GM12878 (cell line): ENCODE results near the gene ZKSCAN5. TPM values are rescaled to one million over a fixed set of nuclear protein-coding genes. Genes with fewer than 3 reads are reported as not detected.

Experiments used
- ATAC-seq: fragments of 200-7000 bp; cut with Tn5 transposase; 3 replicates; pipeline ENCODE4 v1.9.1; 2020; ENCODE audit warnings: mild to moderate bottlenecking, moderate library complexity
- BruUV-seq: library from RNA; stranded (reverse); fragments of 400-500 nt; replicated peaks from 2 replicates; lab custom pipeline; 2021; lab: Mats Ljungman, UMichigan
- CTCF ChIA-PET: fragments of 300-600 bp; sonication (Branson Sonifier 250); formaldehyde crosslinking; extraction: SDS; loops from one replicate; lab custom pipeline; 2021; ENCODE audit warnings: inconsistent platforms; lab: Yijun Ruan, JAX
- POLR2A ChIA-PET: fragments of 350-600 bp; formaldehyde crosslinking; extraction: SDS; loops from one replicate; lab custom pipeline; 2021; ENCODE audit warnings: inconsistent platforms; lab: Charles Lee
- RAD21 ChIA-PET: fragments of 300-600 bp; sonication (Branson Sonifier 250); formaldehyde crosslinking; loops from one replicate; lab custom pipeline; 2023; ENCODE audit warnings: antibody characterized with exemption; ENCODE audit not compliant: unreplicated experiment; lab: Charles Lee
- SMC1A ChIA-PET: fragments of 300-600 bp; sonication (Branson Sonifier 250); formaldehyde crosslinking; loops from one replicate; lab custom pipeline; 2023; ENCODE audit not compliant: unreplicated experiment, uncharacterized antibody; lab: Charles Lee
- DNase-seq: peaks from one replicate; pipeline ENCODE4 v3.0.0-alpha.2; 2011; ENCODE audit warnings: low read depth, low spot score
- FAIRE-seq: peaks from 3 replicates; lab custom pipeline; 2011; peaks lifted over from hg19 to GRCh38; lab: Jason Lieb, UNC
- H2AFZ ChIP-seq: 2 replicates; pipeline ENCODE4 v1.6.0; 2011; ENCODE audit warnings: low read depth, low read length, control low read depth; ENCODE audit not compliant: control insufficient read depth
- H3K27ac ChIP-seq: 2 replicates; pipeline ENCODE4 v1.5.1; 2011; ENCODE audit warnings: control low read depth; ENCODE audit not compliant: control insufficient read depth, insufficient read depth
- H3K27me3 ChIP-seq, 2 experiments: replicated peaks in 1 of 2; 2 replicates each; pipeline versions ENCODE4 v1.6.0 to v1.6.1; 2011; ENCODE audit warnings: low read length in 1 of 2; ENCODE audit not compliant: control insufficient read depth in 2 of 2, insufficient read depth in 2 of 2
- H3K36me3 ChIP-seq, 2 experiments: 2 replicates each; pipeline ENCODE4 v1.5.1; 2011; ENCODE audit warnings: low read length in 1 of 2; ENCODE audit not compliant: control insufficient read depth in 2 of 2, insufficient read depth in 2 of 2
- H3K4me1 ChIP-seq: 2 replicates; pipeline ENCODE4 v1.6.1; 2011; ENCODE audit warnings: mild to moderate bottlenecking, low read length, moderate library complexity, mixed read lengths; ENCODE audit not compliant: control insufficient read depth, insufficient read depth
- H3K4me2 ChIP-seq: 2 replicates; pipeline ENCODE4 v1.6.0; 2011; ENCODE audit warnings: control low read depth; ENCODE audit not compliant: control insufficient read depth, insufficient read depth
- H3K4me3 ChIP-seq: fragments of 200-600 bp; sonication (generic); 2 replicates; pipeline ENCODE4 v1.5.1; 2016
- H3K79me2 ChIP-seq: 2 replicates; pipeline ENCODE4 v1.6.0; 2011; ENCODE audit warnings: low read length; ENCODE audit not compliant: control insufficient read depth, insufficient read depth
- H3K9ac ChIP-seq: 2 replicates; pipeline ENCODE4 v1.8.0; 2011; ENCODE audit warnings: low read length, control low read depth, mixed read lengths; ENCODE audit not compliant: control insufficient read depth, insufficient read depth
- H3K9me3 ChIP-seq: replicated peaks from 3 replicates; pipeline ENCODE4 v1.5.1; 2011; ENCODE audit warnings: mild to moderate bottlenecking, low read length; ENCODE audit not compliant: control insufficient read depth, insufficient read depth
- H4K20me1 ChIP-seq: 2 replicates; pipeline ENCODE4 v1.6.0; 2011; ENCODE audit not compliant: control insufficient read depth, insufficient read depth
- ATF7 ChIP-seq: fragments of 450-650 bp; IDR thresholded peaks from 2 replicates; pipeline ENCODE4 v1.6.1; 2016; ENCODE audit warnings: low read depth, mild to moderate bottlenecking
- CBFB ChIP-seq: IDR thresholded peaks from 2 replicates; pipeline ENCODE4 v1.6.1; 2016; ENCODE audit warnings: antibody characterized with exemption, low read depth
- CEBPB ChIP-seq, 2 experiments: fragments of 150-350 bp in 1 of 2; IDR thresholded peaks; 2 replicates each; pipeline ENCODE4 v1.6.1; 2012 to 2014; ENCODE audit warnings: low read depth in 2 of 2, low read length in 2 of 2, borderline replicate concordance in 1 of 2, inconsistent platforms in 1 of 2
- ELK1 ChIP-seq: IDR thresholded peaks from 2 replicates; pipeline ENCODE4 v1.6.1; 2012; ENCODE audit warnings: low read depth, low read length, improper control_type of control experiment
- HDAC6 ChIP-seq: fragments of 200-600 bp; sonication (generic); IDR thresholded peaks from one replicate; pipeline ENCODE4 v1.8.0; 2017; ENCODE audit warnings: antibody characterized with exemption; ENCODE audit not compliant: unreplicated experiment
- HDGF ChIP-seq: fragments of 450-650 bp; IDR thresholded peaks from 2 replicates; pipeline ENCODE4 v1.6.1; 2016; ENCODE audit warnings: antibody characterized with exemption
- KDM1A ChIP-seq: fragments of 200-600 bp; sonication (generic); IDR thresholded peaks from 2 replicates; pipeline ENCODE4 v1.6.1; 2016; ENCODE audit warnings: borderline replicate concordance
- PRDM15 ChIP-seq: fragments of 450-650 bp; formaldehyde crosslinking; IDR thresholded peaks from 2 replicates; pipeline ENCODE4 v1.4.0; 2020; ENCODE audit warnings: mild to moderate bottlenecking, moderate library complexity
- STAT1 ChIP-seq: fragments of 450-650 bp; conservative IDR thresholded peaks from 2 replicates; pipeline ENCODE4 v1.6.1; 2014; ENCODE audit warnings: antibody characterized with exemption, mild to moderate bottlenecking
- SUPT20H ChIP-seq: IDR thresholded peaks from 2 replicates; pipeline ENCODE4 v1.6.1; 2011; ENCODE audit warnings: low read depth, mild to moderate bottlenecking, low read length, moderate library complexity, borderline replicate concordance; ENCODE audit not compliant: control insufficient read depth
- TCF12 ChIP-seq: IDR thresholded peaks from 2 replicates; pipeline ENCODE4 v1.6.1; 2011; ENCODE audit warnings: low read depth, mild to moderate bottlenecking, low read length
- ZBED1 ChIP-seq: IDR thresholded peaks from 2 replicates; pipeline ENCODE4 v1.6.1; 2016; ENCODE audit warnings: borderline replicate concordance
- WGBS: methylation state at CpG from one replicate; pipeline ENCODE4 v1.1.6; 2016; ENCODE audit warnings: low lambda C conversion rate; ENCODE audit not compliant: insufficient replicate concordance, insufficient coverage; ENCODE audit errors: missing lambda C conversion rate; 5-methylcytosine and 5-hydroxymethylcytosine counted together
- in situ Hi-C: fragments of 300-500 bp; cut with MboI; formaldehyde crosslinking; loops from 9 replicates; pipeline ENCODE4 v1.14.3; 2018; ENCODE audit warnings: mixed read lengths
- intact Hi-C: fragments of 100-400 bp; cut with micrococcal nuclease; formaldehyde crosslinking; loops from one replicate; pipeline ENCODE4 v1.14.2; 2022; ENCODE audit not compliant: unreplicated experiment
- polyA plus RNA-seq, 11 experiments: library from polyadenylated mRNA; depleted of rRNA in 4 of 11; unstranded in 6 of 11; stranded (reverse) in 5 of 11; fragments of >200 nt; fragmentation: Nextera tagmentation in 4 of 11; fragmentation: Illumina TruSeq in 1 of 11; extraction: Ambion mirVana in 4 of 11; extraction: Trizol in 1 of 11; gene quantifications; 1 replicate in 1 of 11; 2 replicates in 10 of 11; pipeline versions ENCODE4 v1.2.1 to v1.2.3, GENCODE V29; 2011 to 2016; ENCODE audit warnings: inconsistent platforms in 2 of 11, missing spikeins in 2 of 11, low read depth in 1 of 11
- total RNA-seq, 4 experiments: library from RNA; depleted of rRNA in 3 of 4; stranded (reverse); fragments of >200 nt in 3 of 4; fragmentation: Illumina TruSeq in 1 of 4; extraction: Trizol in 1 of 4; gene quantifications; 2 replicates each; pipeline versions ENCODE4 v1.2.1 to v1.2.3, GENCODE V29; 2013 to 2021
- TF ChIP-seq, protein P1 (sequence below): IDR thresholded peaks from 2 replicates; pipeline ENCODE4 v1.6.1; 2012; ENCODE audit warnings: low read depth, low read length, improper control_type of control experiment

The ZKSCAN5 gene
- total and polyA plus RNA-seq, 10 of the 15 experiments (the other 5 are each of a cell fraction or from before 2014, with no cell fraction given): 2.5 to 10.1 (median 7.7) TPM

GRCh38 chr7:99558306-99559174 lies 54.1 kb downstream of the ZKSCAN5 start, which contains the start of gene ZNF655:
TSS of gene ZNF655 (plus strand) at chr7:99558642. CDS start at chr7:99560560, 1,918 bp downstream.
- CTCF ChIA-PET: interaction anchor here (0.6 to 2.0 kb wide), 5 partner anchors 20 to 59 kb away, joined by 3 to 7 read pairs (median 3); partner anchors contain the start of genes ZNF394 and ZSCAN25
- no peak for TF ChIP-seq PRDM15 (CRISPR knock-in tag)
- TF ChIP-seq STAT1: 0 out of 2 replicates have a peak, but pooled peaks have one; percentile 36
- no peak for TF ChIP-seq HDAC6
- no peak for TF ChIP-seq SUPT20H
- peak; percentile 14; the same call in 1 of the 2 replicates for TF ChIP-seq TCF12
- TF ChIP-seq HDGF: 0 out of 2 replicates have a peak, but pooled peaks have one; percentile 65
- no peak for TF ChIP-seq KDM1A
- no peak for TF ChIP-seq CEBPB (IDR thresholded peaks at IDR 0.05; ENCODE audit: borderline replicate concordance in 1 of 2, low read depth in 2 of 2, low read length in 2 of 2)
- TF ChIP-seq, protein P1, sequence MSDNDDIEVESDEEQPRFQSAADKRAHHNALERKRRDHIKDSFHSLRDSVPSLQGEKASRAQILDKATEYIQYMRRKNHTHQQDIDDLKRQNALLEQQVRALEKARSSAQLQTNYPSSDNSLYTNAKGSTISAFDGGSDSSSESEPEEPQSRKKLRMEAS: peak; percentile 54; the same call in 1 of the 2 replicates
- TF ChIP-seq CBFB: no peak; the same call in none of the 2 replicates
- TF ChIP-seq ELK1: peak; percentile 92
- peak; percentile 43; the same call in 1 of the 2 replicates for TF ChIP-seq ATF7
- TF ChIP-seq ZBED1: no peak

More at GRCh38 chr7:99558306-99559174, 54.1 kb downstream of the ZKSCAN5 start, which contains the start of gene ZNF655:
- Histone ChIP-seq H4K20me1 (no peaks in the 10 kb centered on the region), H3K36me3 (peaks cover 9 to 18% of the 10 kb centered on the region in 2 experiments), H3K27ac (peak within 1 kb of the TSS; percentile 94), H3K4me2 (peak within 1 kb of the TSS; percentile 98), H3K27me3 (no peaks in the 10 kb centered on the region), H3K4me1 (no peaks in the 10 kb centered on the region), H3K9me3 (no peaks in the 10 kb centered on the region), H3K4me3 (peak within 1 kb of the TSS; percentile 100), H3K79me2 (peaks cover 46% of the 10 kb centered on the region), H2AFZ (peak within 1 kb of the TSS; percentile 90), H3K9ac (peak within 1 kb of the TSS; percentile 98)
- RAD21 ChIA-PET: interaction anchor here (0.7 to 2.1 kb wide), 4 partner anchors 54 to 361 kb away, joined by 3 to 10 read pairs (median 4); partner anchors contain the start of genes TRIM4, ZKSCAN5 and ZSCAN25
- WGBS: under 1% methylated on average over 67 of the region's 73 CpGs
- SMC1A ChIA-PET: interaction anchor here (0.9 to 2.0 kb wide), 4 partner anchors 45 to 150 kb away, joined by 3 to 5 read pairs (median 3); partner anchors contain the start of genes BUD31, PDAP1, ZKSCAN5 and ZSCAN25
- intact Hi-C loops: loop anchor here (2.0 kb wide), 1 partner anchor 58 kb away; the partner anchor contains the start of gene ZNF394
- in situ Hi-C loops: no loop called here
- FAIRE-seq: peak; percentile 59
- peak; percentile 93 for ATAC-seq
- DNase-seq: peak; percentile 53
- no TSS peak for BruUV-seq
- POLR2A ChIA-PET: interaction anchor here (0.6 to 3.5 kb wide), 9 partner anchors 8 to 150 kb away, joined by 3 to 18 read pairs (median 5); partner anchors contain the start of genes BUD31, PDAP1, ZKSCAN5 and ZNF394
